IMR-90 (cell line): ENCODE measurements around the gene FHAD1. TPM values are rescaled to one million over a fixed set of nuclear protein-coding genes. Genes with fewer than 3 reads are reported as not detected.

ENCODE experiments used
- ATAC-seq: fragments of 200-7000 bp; cut with Tn5 transposase; 2 replicates; pipeline ENCODE4 v1.9.1; 2020; ENCODE audit warnings: low read depth, mild to moderate bottlenecking, moderate library complexity
- BruUV-seq: library from RNA; stranded (reverse); fragments of 400-500 nt; replicated peaks from 2 replicates; lab custom pipeline; 2021; lab: Mats Ljungman, UMichigan
- CTCF ChIA-PET: fragments of 300-600 bp; formaldehyde crosslinking; extraction: SDS; loops from one replicate; lab custom pipeline; 2021; ENCODE audit warnings: antibody characterized with exemption; lab: Yijun Ruan, JAX
- POLR2A ChIA-PET: fragments of 300-600 bp; sonication (Branson Sonifier 250); formaldehyde crosslinking; loops from one replicate; lab custom pipeline; 2022; ENCODE audit warnings: antibody characterized with exemption; ENCODE audit not compliant: unreplicated experiment; lab: Charles Lee
- DNase-seq: peaks from one replicate; pipeline ENCODE4 v3.0.0; 2013
- H2AFZ ChIP-seq: replicated peaks from 2 replicates; pipeline ENCODE3; 2013; ENCODE audit warnings: low read length, mild to moderate bottlenecking; ENCODE audit not compliant: poor library complexity
- H2AK5ac ChIP-seq: 2 replicates; pipeline ENCODE4 v1.6.1; 2013; ENCODE audit warnings: low read depth, low read length, inconsistent platforms
- H2AK9ac ChIP-seq: replicated peaks from 2 replicates; pipeline ENCODE3; 2013; ENCODE audit warnings: mild to moderate bottlenecking, low read depth, low read length, moderate library complexity; ENCODE audit not compliant: poor library complexity
- H2BK120ac ChIP-seq: 2 replicates; pipeline ENCODE4 v1.6.1; 2013; ENCODE audit warnings: low read depth, low read length, inconsistent platforms
- H2BK15ac ChIP-seq: 3 replicates; pipeline ENCODE4 v1.6.1; 2013; ENCODE audit warnings: low read depth, low read length, inconsistent platforms
- H2BK20ac ChIP-seq: 2 replicates; pipeline ENCODE4 v1.6.1; 2013; ENCODE audit warnings: low read depth, mild to moderate bottlenecking, inconsistent platforms, low read length, moderate library complexity
- H2BK5ac ChIP-seq: 2 replicates; pipeline ENCODE4 v1.6.1; 2013; ENCODE audit warnings: mild to moderate bottlenecking, low read depth, low read length, inconsistent platforms; ENCODE audit not compliant: poor library complexity, severe bottlenecking
- H3K14ac ChIP-seq: replicated peaks from 2 replicates; pipeline ENCODE4 v1.6.1; 2013; ENCODE audit warnings: low read depth, low read length, inconsistent platforms
- H3K18ac ChIP-seq: 2 replicates; pipeline ENCODE4 v1.6.1; 2013; ENCODE audit warnings: low read depth, low read length, control low read depth
- H3K23ac ChIP-seq: 2 replicates; pipeline ENCODE4 v1.6.1; 2013; ENCODE audit warnings: low read depth, low read length, inconsistent platforms
- H3K27ac ChIP-seq: 2 replicates; pipeline ENCODE4 v1.5.1; 2013; ENCODE audit warnings: mild to moderate bottlenecking, control low read depth, low read length; ENCODE audit not compliant: insufficient read depth
- H3K27me3 ChIP-seq: 2 replicates; pipeline ENCODE4 v1.6.1; 2013; ENCODE audit warnings: low read length; ENCODE audit not compliant: control insufficient read depth, insufficient read depth
- H3K36me3 ChIP-seq: 2 replicates; pipeline ENCODE4 v1.6.1; 2013; ENCODE audit warnings: low read length, mixed read lengths; ENCODE audit not compliant: control insufficient read depth, insufficient read depth
- H3K4ac ChIP-seq: 2 replicates; pipeline ENCODE4 v1.6.1; 2013; ENCODE audit warnings: low read depth, low read length, inconsistent platforms
- H3K4me1 ChIP-seq: 2 replicates; pipeline ENCODE4 v1.6.1; 2013; ENCODE audit warnings: low read length, mixed read lengths; ENCODE audit not compliant: control insufficient read depth, insufficient read depth
- H3K4me2 ChIP-seq: 2 replicates; pipeline ENCODE4 v1.6.1; 2013; ENCODE audit warnings: low read depth, mild to moderate bottlenecking, control low read depth, low read length, moderate library complexity
- H3K4me3 ChIP-seq: 2 replicates; pipeline ENCODE4 v1.5.1; 2013; ENCODE audit warnings: low read depth, mild to moderate bottlenecking, control low read depth, low read length, moderate library complexity; ENCODE audit not compliant: insufficient read depth
- H3K56ac ChIP-seq: 2 replicates; pipeline ENCODE4 v1.6.1; 2013; ENCODE audit warnings: low read length, inconsistent platforms; ENCODE audit not compliant: insufficient read depth; ENCODE audit errors: extremely low read depth
- H3K79me1 ChIP-seq, 2 experiments: 2 replicates each; pipeline ENCODE4 v1.6.1; 2013; ENCODE audit warnings: low read length in 2 of 2, inconsistent platforms in 1 of 2, low read depth in 1 of 2
- H3K9ac ChIP-seq: 2 replicates; pipeline ENCODE4 v1.6.1; 2013; ENCODE audit warnings: low read depth, low read length, control low read depth
- H3K9me1 ChIP-seq: 2 replicates; pipeline ENCODE4 v1.6.1; 2013; ENCODE audit warnings: low read length, inconsistent platforms; ENCODE audit not compliant: insufficient read depth
- H3K9me3 ChIP-seq: 2 replicates; pipeline ENCODE4 v1.6.1; 2013; ENCODE audit warnings: low read length; ENCODE audit not compliant: control insufficient read depth, insufficient read depth
- H4K20me1 ChIP-seq: 2 replicates; pipeline ENCODE4 v1.6.1; 2013; ENCODE audit warnings: low read length, inconsistent platforms; ENCODE audit not compliant: insufficient read depth
- H4K5ac ChIP-seq: 2 replicates; pipeline ENCODE4 v1.6.1; 2013; ENCODE audit warnings: mild to moderate bottlenecking, low read depth, low read length, control low read depth
- H4K8ac ChIP-seq, 2 experiments: 2 replicates each; pipeline ENCODE4 v1.6.1; 2013; ENCODE audit warnings: low read depth in 2 of 2, low read length in 2 of 2, control low read depth in 1 of 2, inconsistent platforms in 1 of 2
- H4K91ac ChIP-seq: 2 replicates; pipeline ENCODE4 v1.6.1; 2013; ENCODE audit warnings: low read depth, low read length, inconsistent platforms; ENCODE audit not compliant: insufficient read depth
- BHLHE40 ChIP-seq: fragments of 150-350 bp; IDR thresholded peaks from 2 replicates; pipeline ENCODE4 v1.6.1; 2016; ENCODE audit warnings: mild to moderate bottlenecking, low read depth, low read length
- CHD1 ChIP-seq: IDR thresholded peaks from 2 replicates; pipeline ENCODE4 v1.6.1; 2012; ENCODE audit warnings: low read depth, low read length, improper control_type of control experiment
- ELK1 ChIP-seq: fragments of 150-350 bp; IDR thresholded peaks from 2 replicates; pipeline ENCODE4 v1.6.1; 2016; ENCODE audit warnings: low read depth, mild to moderate bottlenecking, low read length, moderate library complexity, borderline replicate concordance
- POLR2A ChIP-seq: IDR thresholded peaks from 2 replicates; pipeline ENCODE4 v1.6.1; 2012; ENCODE audit warnings: mild to moderate bottlenecking, low read depth, low read length
- RCOR1 ChIP-seq: IDR thresholded peaks from 2 replicates; pipeline ENCODE4 v1.6.1; 2012; ENCODE audit warnings: mild to moderate bottlenecking, low read length, improper control_type of control experiment; ENCODE audit not compliant: insufficient replicate concordance
- USF2 ChIP-seq: fragments of 150-350 bp; IDR thresholded peaks from 2 replicates; pipeline ENCODE4 v1.6.1; 2017; ENCODE audit warnings: mild to moderate bottlenecking, antibody characterized with exemption, low read length, low read depth
- WGBS, 2 experiments: methylation state at CpG; one replicate each; pipeline versions ENCODE4 v1.1.5 to v1.1.7; 2013; ENCODE audit warnings: missing lambda C conversion rate in 2 of 2; ENCODE audit not compliant: insufficient read length in 1 of 2; ENCODE audit errors: extremely low coverage in 2 of 2; 5-methylcytosine and 5-hydroxymethylcytosine counted together
- dilution Hi-C: fragments of 300-500 bp; cut with HindIII; formaldehyde crosslinking; loops from one replicate; pipeline ENCODE4 v1.14.3; 2018; ENCODE audit warnings: low sequenced_read_pairs; ENCODE audit not compliant: unreplicated experiment
- in situ Hi-C: fragments of 300-500 bp; cut with MboI; formaldehyde crosslinking; loops from 3 replicates; pipeline ENCODE4 v1.14.3; 2019; ENCODE audit warnings: low sequenced_read_pairs, inconsistent platforms, mixed read lengths
- intact Hi-C: fragments of 100-400 bp; cut with micrococcal nuclease; formaldehyde crosslinking; loops from 2 replicates; pipeline ENCODE4 v1.10.0; 2022
- polyA plus RNA-seq, 3 experiments: library from polyadenylated mRNA; depleted of rRNA; stranded (reverse); fragments of >200 nt; gene quantifications; 2 replicates each; pipeline ENCODE4 v1.2.3, GENCODE V29; 2012; ENCODE audit warnings: low replicate concordance in 1 of 3
- total RNA-seq: library from RNA; depleted of rRNA; stranded (reverse); fragments of >200 nt; gene quantifications from 2 replicates; pipeline ENCODE4 v1.2.3, GENCODE V29; 2012

FHAD1 gene
- total and polyA plus RNA-seq, 2 of the 4 experiments (the other 2 are of a cell fraction), result not detected

DNA sequence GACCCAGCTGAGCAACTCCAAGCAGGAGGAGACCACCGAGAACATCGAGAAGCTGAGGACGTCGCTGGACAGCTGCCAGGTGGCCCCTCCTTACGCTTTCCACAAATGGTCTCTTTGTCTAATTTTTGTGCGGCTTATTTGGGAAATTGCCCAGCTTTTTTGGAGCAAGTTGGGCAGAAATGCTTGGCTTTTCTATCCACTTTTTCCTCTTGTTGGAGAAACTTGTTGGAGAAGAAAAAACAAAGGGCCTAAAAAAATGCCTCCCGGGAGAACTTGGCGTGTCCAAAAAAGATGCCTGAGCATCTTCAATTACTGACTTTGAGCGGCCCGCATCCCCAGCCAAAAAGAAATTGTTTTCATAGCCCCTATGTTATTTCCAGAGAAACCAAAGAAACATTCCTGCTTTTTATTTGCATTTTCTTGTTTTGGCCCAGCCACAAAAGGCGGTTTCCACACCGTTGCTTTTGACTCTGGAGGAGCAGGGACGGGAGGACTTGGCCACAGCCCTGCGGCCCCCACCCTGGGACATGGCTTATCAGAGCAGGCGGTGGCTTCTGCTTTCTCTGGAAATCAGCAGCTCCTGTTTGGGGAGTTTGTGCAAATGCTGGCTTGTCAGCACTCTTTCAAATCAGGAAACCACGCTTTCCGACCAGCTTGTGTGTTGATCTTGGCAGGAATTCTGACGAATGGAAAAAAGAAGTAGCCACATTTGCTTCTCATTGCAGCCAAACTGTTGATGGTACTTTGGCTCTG lies 81.5 kb downstream of the FHAD1 start:
- Histone ChIP-seq H3K27me3 (no peaks in the 10 kb centered on the region), H3K9ac (no peak overlapping the region), H3K18ac (no peak overlapping the region), H3K23ac (no peak overlapping the region), H3K4me3 (no peak overlapping the region), H3K4me1 (peaks cover 8% of the 10 kb centered on the region), H3K27ac (no peak overlapping the region), H3K9me3 (no peaks in the 10 kb centered on the region), H3K9me1 (peaks cover 5% of the 10 kb centered on the region), H2AFZ (peak overlapping the region; percentile 73), H2AK5ac (no peak overlapping the region), H2BK5ac (no peak overlapping the region), H4K5ac (no peak overlapping the region), H2BK15ac (no peak overlapping the region), H3K79me1 (no peaks in the 10 kb centered on the region), H2BK20ac (no peak overlapping the region), H3K4ac (no peak overlapping the region), H3K36me3 (no peaks in the 10 kb centered on the region), H2AK9ac (no peak overlapping the region), H2BK120ac (no peak overlapping the region; the same call in 1 of the 2 replicates), H3K56ac (no peak overlapping the region), H4K91ac (no peak overlapping the region), H3K4me2 (peak overlapping the region; percentile 4; the same call in 1 of the 2 replicates), H4K8ac (no peak overlapping the region), H3K14ac (0 out of 2 replicates have a peak overlapping the region, but pooled peaks have one; percentile 39), H4K20me1 (no peaks in the 10 kb centered on the region)
- peak; percentile 64 for DNase-seq
- dilution Hi-C loops (no loop called here), intact Hi-C loops (no loop called here), in situ Hi-C loops (loop anchor here (5.0 kb wide), 1 partner anchor 99 kb away; no protein-coding TSS in a partner anchor)
- TF ChIP-seq USF2 (no peak), CHD1 (no peak), POLR2A (no peak), ELK1 (no peak), BHLHE40 (no peak), RCOR1 (no peak)
- WGBS, 2 experiments, result 20% methylated on average over 6 of the region's 18 CpGs; no CpG with 5 or more reads in 1 of the 2 experiments
- POLR2A ChIA-PET, result no interaction called here
- ATAC-seq, result no peak
- no TSS peak for BruUV-seq
- CTCF ChIA-PET, result interaction anchor here (0.6 to 1.1 kb wide), 3 partner anchors 13 to 103 kb away, joined by 3 read pairs; no protein-coding TSS in a partner anchor
